Naive thymus-derived CD4-positive, alpha-beta T cell (primary cell): ENCODE results near the gene ENTREP1. TPM values are rescaled to one million over a fixed set of nuclear protein-coding genes. Genes with fewer than 3 reads are reported as not detected.

Experiments
- ATAC-seq: fragments of 150-1000 bp; cut with Tn5 transposase; 2 replicates; pipeline ENCODE4 v1.10.0; 2021; ENCODE audit warnings: mild to moderate bottlenecking, moderate library complexity
- CTCF ChIA-PET: fragments of 350-600 bp; sonication (Branson Sonifier 250); formaldehyde crosslinking; loops from one replicate; lab custom pipeline; 2021; ENCODE audit warnings: antibody characterized with exemption; lab: Charles Lee
- POLR2A ChIA-PET: fragments of 350-600 bp; sonication (Branson Sonifier 250); formaldehyde crosslinking; loops from one replicate; lab custom pipeline; 2021; ENCODE audit warnings: antibody characterized with exemption, inconsistent platforms; lab: Charles Lee
- DNase-seq, 9 donors: peaks; one replicate each; pipeline versions ENCODE4 v3.0.0 to v3.0.0-alpha.2; 2020 to 2022; ENCODE audit warnings: mixed read lengths in 1 of 9
- H3K27ac ChIP-seq: one replicate; pipeline ENCODE4 v1.7.0; 2013; ENCODE audit warnings: mild to moderate bottlenecking, low read depth, low read length, moderate library complexity
- H3K27me3 ChIP-seq, 2 donors: one replicate each; pipeline ENCODE4 v1.7.0; 2013; ENCODE audit warnings: low read length in 2 of 2, mild to moderate bottlenecking in 2 of 2, moderate library complexity in 2 of 2; ENCODE audit not compliant: control insufficient read depth in 2 of 2, insufficient read depth in 2 of 2
- H3K36me3 ChIP-seq, 3 experiments: 1 replicate in 2 of 3; 2 replicates in 1 of 3; pipeline ENCODE4 v1.7.0; 2013; ENCODE audit warnings: low read length in 3 of 3, mild to moderate bottlenecking in 3 of 3, moderate library complexity in 1 of 3; ENCODE audit not compliant: insufficient read depth in 3 of 3, control insufficient read depth in 2 of 3
- H3K4me1 ChIP-seq, 2 donors: one replicate each; pipeline ENCODE4 v1.7.0; 2013; ENCODE audit warnings: low read length in 2 of 2, mild to moderate bottlenecking in 2 of 2, moderate library complexity in 1 of 2; ENCODE audit not compliant: control insufficient read depth in 2 of 2, insufficient read depth in 2 of 2
- H3K4me3 ChIP-seq: 2 replicates; pipeline ENCODE4 v1.7.0; 2013; ENCODE audit warnings: mild to moderate bottlenecking, low read length
- H3K9me3 ChIP-seq, 3 experiments: 1 replicate in 2 of 3; 2 replicates in 1 of 3; pipeline ENCODE4 v1.7.0; 2013; ENCODE audit warnings: low read length in 3 of 3; ENCODE audit not compliant: control insufficient read depth in 2 of 3
- H3K27ac Mint-ChIP-seq, 9 donors: one replicate each; pipeline ENCODE4 v1.8.0; 2020 to 2022; ENCODE audit warnings: mixed read lengths in 9 of 9, mild to moderate bottlenecking in 8 of 9, moderate library complexity in 5 of 9, inconsistent platforms in 2 of 9
- H3K27me3 Mint-ChIP-seq, 5 donors: one replicate each; pipeline ENCODE4 v1.8.0; 2021 to 2022; ENCODE audit warnings: mixed read lengths in 5 of 5, mild to moderate bottlenecking in 1 of 5
- H3K36me3 Mint-ChIP-seq, 5 donors: one replicate each; pipeline ENCODE4 v1.8.0; 2020 to 2022; ENCODE audit warnings: mixed read lengths in 5 of 5, mild to moderate bottlenecking in 3 of 5, inconsistent platforms in 1 of 5
- H3K4me1 Mint-ChIP-seq, 7 donors: one replicate each; pipeline ENCODE4 v1.8.0; 2020 to 2022; ENCODE audit warnings: mixed read lengths in 7 of 7, mild to moderate bottlenecking in 3 of 7, inconsistent platforms in 1 of 7
- H3K4me3 Mint-ChIP-seq, 10 donors: one replicate each; pipeline ENCODE4 v1.8.0; 2020 to 2022; ENCODE audit warnings: mild to moderate bottlenecking in 10 of 10, mixed read lengths in 10 of 10, moderate library complexity in 6 of 10, inconsistent platforms in 2 of 10
- H3K9me3 Mint-ChIP-seq, 11 donors: one replicate each; pipeline ENCODE4 v1.8.0; 2020 to 2022; ENCODE audit warnings: mixed read lengths in 11 of 11, mild to moderate bottlenecking in 4 of 11, inconsistent platforms in 1 of 11, moderate library complexity in 1 of 11
- intact Hi-C, 2 donors: fragments of 100-400 bp; cut with micrococcal nuclease; formaldehyde crosslinking; loops; one replicate each; pipeline ENCODE4 v1.15.1; 2023
- polyA plus RNA-seq, 2 donors: library from polyadenylated mRNA; unstranded; fragments of 300-500 nt; fragmentation: Illumina TruSeq; gene quantifications; one replicate each; pipeline ENCODE4 v1.2.3, GENCODE V29; 2021
- total RNA-seq, 6 experiments: library from RNA in 5 of 6; stranded (reverse) in 5 of 6; gene quantifications; 1 replicate in 5 of 6; 2 replicates in 1 of 6; pipeline ENCODE4 v1.2.3 and lab custom pipeline; 2021 to 2026

The ENTREP1 gene
- total and polyA plus RNA-seq, 7 experiments from 2014 or later: not detected

DNA sequence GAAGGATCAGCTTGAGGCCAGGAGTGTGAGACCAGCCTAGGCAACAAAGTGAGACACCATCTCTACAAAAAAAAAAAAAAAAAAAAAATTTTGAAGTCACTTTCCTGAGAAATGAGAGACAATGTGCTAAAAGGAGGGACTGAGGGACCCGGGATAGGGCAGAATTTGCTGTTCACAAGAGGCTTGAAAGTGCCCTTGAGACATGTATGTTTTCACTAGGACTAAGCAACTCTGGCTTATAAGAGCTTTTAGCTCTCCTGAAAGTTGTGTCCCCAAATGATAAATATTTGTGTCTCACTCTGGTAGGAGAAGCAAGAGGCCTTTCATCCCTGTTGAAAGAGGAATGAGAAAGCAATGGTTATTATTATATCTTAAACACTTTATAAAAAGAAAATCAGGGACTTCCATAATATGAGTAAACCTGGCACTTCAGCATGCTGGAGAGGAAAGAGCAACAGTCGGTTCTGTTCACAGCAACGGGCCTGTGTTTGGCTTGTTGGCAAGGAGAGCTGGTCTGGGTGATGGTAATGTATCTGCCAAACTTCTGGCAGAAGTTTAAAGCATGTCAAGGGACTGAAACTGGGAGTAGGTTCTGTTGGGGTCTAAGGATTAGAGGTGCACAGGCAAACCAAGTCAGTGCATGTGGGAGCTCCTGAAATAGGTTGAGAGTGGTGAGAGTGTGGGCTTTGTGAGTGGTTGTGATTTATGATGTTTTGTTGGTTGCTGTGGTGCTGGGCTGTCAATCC is 32.2 kb downstream of the ENTREP1 start:
- no peak overlapping the region for H3K4me3 ChIP-seq
- H3K9me3 Mint-ChIP-seq: peaks cover 0 to 2% (median 0%) of the 10 kb centered on the region in 11 donors
- H3K36me3 Mint-ChIP-seq: no peaks in the 10 kb centered on the region
- H3K36me3 ChIP-seq: no peaks in the 10 kb centered on the region
- ATAC-seq (no peak), DNase-seq (no peak)
- H3K4me1 Mint-ChIP-seq: no peaks in the 10 kb centered on the region
- no peak overlapping the region for H3K27ac Mint-ChIP-seq
- no peak overlapping the region for H3K27ac ChIP-seq
- H3K27me3 Mint-ChIP-seq: peaks cover 17 to 28% (median 22%) of the 10 kb centered on the region in 5 donors
- H3K9me3 ChIP-seq: no peaks in the 10 kb centered on the region
- peaks cover 0 to 4% of the 10 kb centered on the region in 2 donors for H3K27me3 ChIP-seq
- intact Hi-C loops: no loop called here
- H3K4me3 Mint-ChIP-seq: no peak overlapping the region
- no peaks in the 10 kb centered on the region for H3K4me1 ChIP-seq
- ChIA-PET CTCF (no interaction called here), POLR2A (no interaction called here)

DNA sequence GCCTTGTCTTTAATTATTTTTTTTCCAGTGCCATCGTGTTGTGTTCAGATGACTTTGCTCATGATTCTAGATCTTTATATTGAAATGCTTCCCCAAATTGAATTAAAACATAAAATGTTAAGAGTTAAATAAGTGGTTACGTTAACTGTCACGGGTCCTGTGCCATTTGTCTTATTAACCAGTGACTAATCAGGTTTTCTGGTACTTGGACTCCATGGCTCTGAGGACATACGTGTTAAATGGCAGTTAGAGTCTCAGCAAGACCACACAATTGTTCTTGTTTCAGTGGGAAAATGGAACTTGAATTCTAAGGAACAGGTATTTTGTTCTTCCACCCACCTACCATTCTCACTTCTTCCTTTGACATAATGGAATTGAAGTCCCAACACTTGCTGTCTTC is 32.8 kb downstream of the ENTREP1 start:
- Histone ChIP-seq H3K4me3 (no peak overlapping the region), H3K27me3 (peaks cover 0 to 4% of the 10 kb centered on the region in 2 donors), H3K36me3 (no peaks in the 10 kb centered on the region), H3K9me3 (no peaks in the 10 kb centered on the region), H3K27ac (no peak overlapping the region), H3K4me1 (no peaks in the 10 kb centered on the region)
- Mint-ChIP-seq H3K36me3 (no peaks in the 10 kb centered on the region), H3K9me3 (peaks cover 0 to 2% (median 0%) of the 10 kb centered on the region in 11 donors), H3K27ac (no peak overlapping the region), H3K4me1 (no peaks in the 10 kb centered on the region), H3K4me3 (no peak overlapping the region), H3K27me3 (peaks cover 17 to 28% (median 23%) of the 10 kb centered on the region in 5 donors)
- CTCF ChIA-PET: no interaction called here
- DNase-seq (no peak), ATAC-seq (no peak)
- intact Hi-C loops: no loop called here
- POLR2A ChIA-PET: no interaction called here

DNA sequence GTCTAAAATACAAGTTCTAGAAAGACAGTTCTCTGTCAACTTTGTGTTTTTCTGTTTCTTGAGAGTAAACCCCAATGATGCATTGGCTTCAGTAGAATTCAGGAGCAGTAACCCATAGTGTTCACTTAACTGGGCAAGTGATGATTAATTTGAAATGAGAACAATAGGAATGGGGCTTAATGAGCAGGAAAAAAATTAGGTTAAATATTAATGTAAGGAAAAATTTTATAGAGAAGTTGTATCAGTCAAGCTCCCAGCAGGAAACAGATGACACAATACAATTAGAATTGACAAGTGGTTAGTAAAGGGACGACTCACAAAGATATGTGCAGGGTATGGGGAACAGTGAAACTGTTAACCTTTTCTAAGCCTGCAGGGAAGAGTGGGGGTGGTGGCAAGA is 38.2 kb downstream of the ENTREP1 start:
- ChIA-PET POLR2A (no interaction called here), CTCF (no interaction called here)
- DNase-seq (no peak), ATAC-seq (no peak)
- Histone ChIP-seq H3K9me3 (no peaks in the 10 kb centered on the region), H3K27me3 (no peaks in the 10 kb centered on the region), H3K36me3 (no peaks in the 10 kb centered on the region), H3K4me3 (no peak overlapping the region), H3K4me1 (no peaks in the 10 kb centered on the region), H3K27ac (no peak overlapping the region)
- H3K4me1 Mint-ChIP-seq: peaks cover 0 to 1% (median 0%) of the 10 kb centered on the region in 7 donors
- peaks cover 0 to under 1% (median 0%) of the 10 kb centered on the region in 5 donors for H3K36me3 Mint-ChIP-seq
- H3K27me3 Mint-ChIP-seq: peaks cover 7 to 35% (median 25%) of the 10 kb centered on the region in 5 donors
- H3K4me3 Mint-ChIP-seq: no peak overlapping the region
- intact Hi-C loops: no loop called here
- H3K9me3 Mint-ChIP-seq: peaks cover 0 to 3% (median under 1%) of the 10 kb centered on the region in 11 donors
- no peak overlapping the region for H3K27ac Mint-ChIP-seq

DNA sequence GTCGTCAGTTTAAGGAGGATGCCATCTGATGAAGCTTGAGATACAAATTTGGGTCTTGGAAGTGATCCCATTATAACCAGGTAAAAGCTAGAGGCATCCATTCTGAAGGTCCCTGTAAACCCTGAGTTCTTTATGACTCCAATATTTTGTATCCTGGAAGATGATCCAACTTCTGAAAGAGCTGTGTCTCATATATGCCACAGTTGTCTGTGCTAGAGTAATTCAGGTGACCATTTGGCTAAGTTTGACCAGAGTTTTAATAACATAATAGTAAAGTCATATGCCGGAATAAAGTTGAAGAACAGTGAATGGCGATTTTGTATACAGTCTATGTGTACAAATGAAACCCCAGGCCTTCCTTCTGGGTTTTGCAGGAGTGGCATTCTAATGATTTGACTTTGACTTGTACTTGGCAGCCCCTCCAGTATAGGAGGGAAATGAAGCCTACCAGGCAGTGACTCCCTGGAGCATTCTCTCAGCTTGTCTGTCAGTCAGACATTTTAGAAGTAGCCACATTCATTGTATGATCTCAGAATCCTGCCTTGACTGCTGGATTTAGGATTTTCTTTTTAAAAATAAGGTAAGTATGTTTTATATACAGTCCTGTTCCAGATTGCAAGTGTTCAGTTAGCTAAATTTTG is 39.6 kb downstream of the ENTREP1 start:
- peaks cover 0 to 4% (median 0%) of the 10 kb centered on the region in 5 donors for H3K36me3 Mint-ChIP-seq
- Histone ChIP-seq H3K4me3 (no peak overlapping the region), H3K36me3 (no peaks in the 10 kb centered on the region), H3K9me3 (no peaks in the 10 kb centered on the region), H3K4me1 (no peaks in the 10 kb centered on the region), H3K27ac (no peak overlapping the region), H3K27me3 (no peaks in the 10 kb centered on the region)
- POLR2A ChIA-PET: no interaction called here
- no peak for ATAC-seq
- H3K27ac Mint-ChIP-seq: no peak overlapping the region
- intact Hi-C loops: no loop called here
- H3K27me3 Mint-ChIP-seq: peaks cover 17 to 36% (median 31%) of the 10 kb centered on the region in 5 donors
- CTCF ChIA-PET: no interaction called here
- DNase-seq: no peak
- peaks cover 0 to 1% (median 0%) of the 10 kb centered on the region in 7 donors for H3K4me1 Mint-ChIP-seq
- H3K4me3 Mint-ChIP-seq: no peak overlapping the region
- peaks cover 0 to 9% (median 5%) of the 10 kb centered on the region in 11 donors for H3K9me3 Mint-ChIP-seq

DNA sequence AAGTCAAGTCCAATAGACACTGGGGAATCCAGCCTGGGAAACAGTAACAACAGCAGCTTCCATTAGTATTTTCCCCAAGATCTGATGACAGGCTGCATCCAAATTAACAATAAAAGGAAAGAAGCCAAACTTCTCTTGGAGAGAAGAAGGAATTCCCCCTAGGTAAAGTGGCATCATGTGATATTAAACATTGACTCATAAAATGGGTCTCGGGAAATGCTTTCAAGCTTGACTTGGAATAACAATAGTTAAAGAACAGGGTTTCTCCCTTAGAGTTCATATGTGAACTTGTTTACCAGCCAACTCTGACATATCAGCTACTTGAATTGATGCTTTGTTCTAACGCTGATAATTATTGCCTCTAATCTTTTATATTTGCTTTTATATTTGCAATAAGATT is 45.4 kb downstream of the ENTREP1 start:
- Histone ChIP-seq H3K4me1 (no peaks in the 10 kb centered on the region), H3K4me3 (no peak overlapping the region), H3K27me3 (no peaks in the 10 kb centered on the region), H3K9me3 (no peaks in the 10 kb centered on the region), H3K36me3 (no peaks in the 10 kb centered on the region), H3K27ac (no peak overlapping the region)
- no peak overlapping the region for H3K27ac Mint-ChIP-seq
- H3K9me3 Mint-ChIP-seq: peaks cover 0 to 9% (median 5%) of the 10 kb centered on the region in 11 donors
- H3K27me3 Mint-ChIP-seq: peaks cover 25 to 44% (median 36%) of the 10 kb centered on the region in 5 donors
- H3K4me3 Mint-ChIP-seq: no peak overlapping the region
- H3K4me1 Mint-ChIP-seq: peaks cover 0 to 1% (median 0%) of the 10 kb centered on the region in 7 donors
- DNase-seq (no peak), ATAC-seq (no peak)
- peaks cover 0 to 4% (median 0%) of the 10 kb centered on the region in 5 donors for H3K36me3 Mint-ChIP-seq
- intact Hi-C loops: no loop called here
- ChIA-PET POLR2A (no interaction called here), CTCF (no interaction called here)

DNA sequence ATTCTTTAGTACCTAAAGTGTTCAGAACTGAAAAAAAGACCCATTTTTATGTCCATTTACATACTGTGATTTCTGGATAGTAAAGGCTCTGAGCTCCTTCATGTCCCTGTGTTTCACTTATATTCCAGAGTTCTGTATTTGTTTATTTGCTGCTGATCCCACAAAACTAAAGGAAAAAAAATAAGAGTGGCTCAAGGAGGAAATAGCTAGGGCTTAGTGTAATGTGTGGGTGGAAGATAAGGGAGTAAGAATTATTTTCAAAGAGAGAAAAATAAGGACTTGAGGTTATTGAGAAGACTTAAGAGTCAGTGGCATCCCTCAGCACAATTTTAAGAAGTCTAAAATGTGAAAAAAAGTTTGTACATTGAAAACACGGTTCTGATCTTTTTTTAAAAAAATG is 46.0 kb downstream of the ENTREP1 start:
- no peaks in the 10 kb centered on the region for H3K4me1 ChIP-seq
- H3K4me3 ChIP-seq: no peak overlapping the region
- ChIA-PET POLR2A (no interaction called here), CTCF (no interaction called here)
- H3K36me3 Mint-ChIP-seq: peaks cover 0 to 4% (median 0%) of the 10 kb centered on the region in 5 donors
- intact Hi-C loops: no loop called here
- H3K9me3 ChIP-seq: no peaks in the 10 kb centered on the region
- no peak overlapping the region for H3K4me3 Mint-ChIP-seq
- peaks cover 0 to 9% (median 5%) of the 10 kb centered on the region in 11 donors for H3K9me3 Mint-ChIP-seq
- DNase-seq (no peak), ATAC-seq (no peak)
- H3K27me3 Mint-ChIP-seq: peaks cover 21 to 46% (median 35%) of the 10 kb centered on the region in 5 donors
- H3K27ac ChIP-seq: no peak overlapping the region
- no peaks in the 10 kb centered on the region for H3K27me3 ChIP-seq
- no peaks in the 10 kb centered on the region for H3K36me3 ChIP-seq
- no peaks in the 10 kb centered on the region for H3K4me1 Mint-ChIP-seq
- no peak overlapping the region for H3K27ac Mint-ChIP-seq
